GM20000 (cell line): Measurements from ENCODE around the gene ZNF561.
A peak's percentile ranks its signal among the peaks of the same experiment; 100 is the strongest.
"Not testable (repeated sequence)": the region's sequence is repeated elsewhere in the genome, so short reads cannot be mapped to it uniquely, and the experiment has no call there.

Experiments used
- DNase-seq: peaks from one replicate; pipeline ENCODE4 v3.0.0; 2012; ENCODE audit warnings: low spot score
- TF ChIP-seq, protein P1 (sequence below): IDR thresholded peaks from 2 replicates; pipeline ENCODE4 v1.5.1; 2012; ENCODE audit warnings: mild to moderate bottlenecking, control low read depth; ENCODE audit errors: extremely low read depth, missing control alignments

ZNF561 gene

GRCh38 chr19:9610484-9611113 lies 10.4 kb downstream of the ZNF561 start:
- TF ChIP-seq, protein P1, sequence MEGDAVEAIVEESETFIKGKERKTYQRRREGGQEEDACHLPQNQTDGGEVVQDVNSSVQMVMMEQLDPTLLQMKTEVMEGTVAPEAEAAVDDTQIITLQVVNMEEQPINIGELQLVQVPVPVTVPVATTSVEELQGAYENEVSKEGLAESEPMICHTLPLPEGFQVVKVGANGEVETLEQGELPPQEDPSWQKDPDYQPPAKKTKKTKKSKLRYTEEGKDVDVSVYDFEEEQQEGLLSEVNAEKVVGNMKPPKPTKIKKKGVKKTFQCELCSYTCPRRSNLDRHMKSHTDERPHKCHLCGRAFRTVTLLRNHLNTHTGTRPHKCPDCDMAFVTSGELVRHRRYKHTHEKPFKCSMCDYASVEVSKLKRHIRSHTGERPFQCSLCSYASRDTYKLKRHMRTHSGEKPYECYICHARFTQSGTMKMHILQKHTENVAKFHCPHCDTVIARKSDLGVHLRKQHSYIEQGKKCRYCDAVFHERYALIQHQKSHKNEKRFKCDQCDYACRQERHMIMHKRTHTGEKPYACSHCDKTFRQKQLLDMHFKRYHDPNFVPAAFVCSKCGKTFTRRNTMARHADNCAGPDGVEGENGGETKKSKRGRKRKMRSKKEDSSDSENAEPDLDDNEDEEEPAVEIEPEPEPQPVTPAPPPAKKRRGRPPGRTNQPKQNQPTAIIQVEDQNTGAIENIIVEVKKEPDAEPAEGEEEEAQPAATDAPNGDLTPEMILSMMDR = no peak
- no peak for DNase-seq

DNA sequence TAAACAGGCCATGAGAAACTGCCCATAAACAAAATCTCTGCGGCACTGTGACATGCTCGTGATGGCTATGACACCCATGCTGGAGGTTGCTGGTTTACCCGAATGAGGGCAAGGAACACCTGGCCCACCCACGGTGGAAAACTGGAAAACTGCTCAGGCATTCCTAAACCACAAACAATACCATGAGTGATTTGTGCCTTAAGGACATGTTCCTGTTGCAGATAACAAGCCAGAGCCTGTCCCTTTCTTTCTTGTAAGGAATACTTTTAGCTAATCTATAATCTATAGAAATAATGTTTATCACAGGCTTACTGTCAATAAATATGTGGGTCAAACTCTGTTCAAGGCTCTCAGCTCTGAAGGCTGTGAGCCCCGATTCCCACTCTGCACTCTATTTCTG lies 12.1 kb downstream of the ZNF561 start:
- no peak for DNase-seq
- TF ChIP-seq, protein P1 = no peak

DNA sequence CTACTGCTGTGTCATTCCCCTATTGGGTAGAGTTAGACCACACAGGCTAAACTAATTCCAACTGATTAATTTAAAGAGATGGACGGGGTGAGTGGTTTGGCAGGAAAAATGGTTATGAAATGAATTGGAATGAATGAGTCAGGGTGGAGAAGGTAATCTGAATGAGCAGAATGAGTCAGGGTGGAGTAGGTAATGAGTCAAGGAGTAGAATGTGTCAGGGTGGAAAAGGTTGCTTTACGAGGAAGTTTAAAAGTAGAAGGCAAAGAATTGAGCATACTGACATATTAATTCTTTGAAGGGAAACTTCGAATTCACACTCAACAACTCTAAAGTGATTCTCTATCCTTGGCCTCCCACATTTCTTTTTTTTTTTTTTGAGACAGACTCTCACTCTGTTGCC lies 24.0 kb downstream of the ZNF561 start:
- no peak for DNase-seq
- TF ChIP-seq, protein P1 = no peak

GRCh38 chr19:9586764-9587163 lies 34.3 kb downstream of the ZNF561 start:
- TF ChIP-seq, protein P1 = peak; percentile 73

DNA sequence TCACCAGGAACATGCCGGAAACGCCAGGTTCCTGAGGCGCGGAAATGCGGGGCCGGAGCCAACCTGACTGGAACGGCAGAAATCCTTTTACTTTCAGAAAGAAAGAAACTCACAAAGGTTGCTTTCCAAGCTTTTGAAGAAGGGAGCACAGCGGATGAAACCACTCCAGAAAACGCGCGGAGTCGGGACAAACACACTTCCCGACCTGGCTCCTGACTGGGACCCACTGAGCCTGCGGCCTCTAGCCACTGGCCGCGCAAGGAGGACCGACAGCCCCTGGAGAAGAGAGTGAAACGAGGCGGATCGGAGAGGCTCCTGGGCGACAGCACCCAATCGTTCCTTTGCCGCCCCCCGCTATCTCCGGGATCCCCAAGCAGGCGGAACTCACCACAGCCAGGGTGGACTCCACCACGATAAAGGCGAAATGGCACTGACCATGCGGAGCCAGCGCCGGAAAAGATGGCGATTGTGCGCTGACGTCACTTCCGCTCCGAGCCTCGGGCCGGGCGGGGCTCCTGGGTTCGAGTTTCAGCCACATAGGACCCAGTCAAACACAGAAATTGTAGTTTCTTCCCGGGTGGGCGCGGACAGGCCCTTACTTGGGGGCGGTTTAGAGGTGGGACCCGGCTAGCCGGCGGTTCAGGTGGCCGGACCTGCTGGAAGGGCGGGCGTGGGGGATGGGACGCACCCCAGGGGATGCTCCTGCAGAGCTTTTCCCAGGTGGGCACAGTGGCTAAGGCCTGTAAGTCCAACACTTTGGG lies 36.8 kb downstream of the ZNF561 start, which contains the start of gene ZNF121:
TSS of gene ZNF121 (minus strand) at position 432 of the 761 bp plus-strand sequence. CDS start 16,407 bp downstream, outside the sequence.
- TF ChIP-seq, protein P1 = no peak
- peak; percentile 80 for DNase-seq

More at GRCh38 chr19:9586764-9587163, 34.3 kb downstream of the ZNF561 start:
- DNase-seq = peak; percentile 45

DNA sequence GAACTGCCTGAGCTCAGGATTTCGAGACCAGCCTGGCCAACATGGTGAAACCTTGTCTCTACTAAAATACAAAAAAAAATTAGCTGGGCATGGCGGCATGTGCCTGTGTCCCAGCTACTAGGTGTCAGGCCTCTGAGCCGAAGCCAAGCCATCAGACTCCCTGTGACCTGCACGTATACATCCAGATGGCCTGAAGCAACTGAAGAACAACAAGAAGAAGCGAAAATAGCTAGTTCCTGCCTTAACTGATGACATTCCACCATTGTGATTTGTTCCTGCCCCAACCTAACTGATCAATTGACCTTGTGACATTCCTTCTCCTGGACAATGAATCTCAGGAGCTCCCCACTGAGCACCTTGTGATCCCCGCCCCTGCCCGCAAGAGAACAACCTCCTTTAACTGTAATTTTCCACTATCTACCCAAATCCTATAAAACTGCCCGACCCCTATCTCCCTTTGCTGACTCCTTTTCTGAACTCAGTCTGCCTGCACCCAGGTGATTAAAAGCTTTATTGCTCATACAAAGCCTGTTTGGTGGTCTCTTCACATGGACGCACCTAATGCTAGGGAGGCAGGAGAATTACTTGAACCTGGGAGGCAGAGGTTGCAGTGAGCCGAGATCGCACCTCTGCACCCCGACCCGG lies 38.8 kb downstream of the ZNF561 start:
- not testable (repeated sequence) for DNase-seq

DNA sequence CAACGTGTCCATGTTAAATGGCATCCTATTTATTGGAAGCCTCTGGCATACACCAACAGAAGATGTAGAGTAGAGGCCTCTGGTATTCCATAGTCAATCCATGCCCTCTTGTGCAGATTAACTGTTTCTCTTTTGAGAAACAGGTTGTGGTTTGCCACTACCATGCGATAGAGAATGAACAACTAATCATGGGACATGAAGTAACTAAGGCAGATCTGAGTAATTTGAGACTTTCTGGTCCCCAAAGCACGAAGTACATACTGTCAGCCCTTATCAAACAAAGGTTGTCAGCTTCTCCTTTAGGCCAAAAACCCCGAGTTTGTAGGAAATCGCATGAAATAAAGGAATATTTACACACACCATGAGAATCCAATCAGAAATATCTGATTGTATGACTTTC lies 40.3 kb downstream of the ZNF561 start:
- TF ChIP-seq, protein P1 = no peak
- DNase-seq = no peak
